Heart left ventricle (tissue), 13 donors: ENCODE data around the gene SSH2.

Experiments
- CTCF ChIP-seq, 12 donors: fragments of 200-600 bp; sonication (generic) in 4 of 12; IDR thresholded peaks; one replicate each; pipeline versions ENCODE4 v1.5.0 to v1.8.0; 2018 to 2022; ENCODE audit warnings: antibody characterized with exemption in 12 of 12, mild to moderate bottlenecking in 5 of 12
- POLR2A ChIP-seq, 2 donors: fragments of 450-650 bp; IDR thresholded peaks; one replicate each; pipeline ENCODE4 v1.6.1; 2017; ENCODE audit warnings: antibody characterized with exemption in 2 of 2, mild to moderate bottlenecking in 2 of 2, moderate library complexity in 2 of 2
- donor health status: ischemic (EF 13 %, LVEDD 7.1; RV severe dilation, severe dysfunction).
- donor health status: DM: no; HTN: yes; CAD: no.
- donor health status: DM: no; HTN: no; CAD: no.
- donor health status: ischemic (EF 25% LVEDD 6.9; RV normal size, moderate dysfunction).
- donor health status: ischemic (EF 25% LVEDD 5.7; RV mildly dilated, moderate dysfunction).
- donor health status: ischemic (EF 35%, LVEDD 5.7; RV mildly dilated, moderate dysfunction).
- donor health status: nonischemic (EF 11% LVEDD 7.7; RV severe dilation, severe dysfunction).
- donor health status: DM: yes; HTN: yes; CAD: no.
- donor health status: PGD.
- donor health status: ischemic (EF 29% LVEDD 5.4; RV normal size, mild dysfunction).
- donor health status: nonischemic (EF 23%, LVEDD 6.1; RV moderate dilation, normal function).

DNA sequence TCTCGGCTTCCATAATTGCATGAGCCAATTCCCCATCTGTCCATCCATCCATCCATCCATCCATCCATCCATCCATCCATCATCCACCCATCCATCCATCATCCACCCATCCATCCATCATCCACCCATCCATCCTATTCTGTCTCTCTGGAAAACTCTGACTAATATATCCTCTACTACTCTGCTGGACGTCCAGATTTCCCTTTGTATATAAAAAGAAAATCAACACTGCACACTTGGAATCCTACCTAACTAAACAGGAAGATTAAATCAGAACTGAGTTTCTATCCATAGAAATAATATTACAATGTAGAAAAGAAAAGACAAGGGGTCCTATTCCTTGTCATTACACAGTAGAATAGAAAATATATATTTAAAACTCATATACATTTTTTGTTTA is 157.0 kb downstream of the SSH2 start:
- TF ChIP-seq CTCF (IDR thresholded peaks at IDR 0.05) (no peak), POLR2A (IDR thresholded peaks at IDR 0.05) (no peak)
